T-cell (primary cell): ENCODE measurements around the gene S100A8. TPM values are rescaled to one million over a fixed set of nuclear protein-coding genes. Genes with fewer than 3 reads are reported as not detected.
A peak's percentile ranks its signal among the peaks of the same experiment; 100 is the strongest.

Experiments used
- ATAC-seq, 4 experiments: fragments of 200-7000 bp in 3 of 4; fragments of 150-1000 bp in 1 of 4; cut with Tn5 transposase; replicated peaks in 1 of 4; 1 replicate in 3 of 4; 2 replicates in 1 of 4; pipeline ENCODE4 v1.10.0; 2021; ENCODE audit warnings: moderate library complexity in 3 of 4, mild to moderate bottlenecking in 2 of 4, moderate number of reproducible peaks in 1 of 4
- CTCF ChIA-PET, 2 donors: fragments of 300-600 bp; sonication (Branson Sonifier 250); formaldehyde crosslinking; loops; one replicate each; lab custom pipeline; 2022; ENCODE audit warnings: antibody characterized with exemption in 2 of 2; lab: Charles Lee
- POLR2A ChIA-PET, 2 donors: fragments of 300-600 bp; sonication (Branson Sonifier 250); formaldehyde crosslinking; loops; one replicate each; lab custom pipeline; 2022; ENCODE audit warnings: antibody characterized with exemption in 2 of 2; lab: Charles Lee
- DNase-seq, 35 experiments: peaks; one replicate each; pipeline versions ENCODE4 v3.0.0 to v3.0.0-alpha.2; 2013 to 2023
- H3K27ac ChIP-seq: one replicate; pipeline ENCODE4 v1.5.1; 2013; ENCODE audit warnings: low read length
- H3K27me3 ChIP-seq, 2 experiments: replicated peaks in 1 of 2; 1 replicate in 1 of 2; 2 replicates in 1 of 2; pipeline versions ENCODE4 v1.6.1 to v1.7.0; 2013; ENCODE audit warnings: low read length in 1 of 2, mixed read lengths in 1 of 2; ENCODE audit not compliant: control insufficient read depth in 2 of 2, insufficient read depth in 2 of 2; ENCODE audit errors: extremely low read depth in 1 of 2
- H3K36me3 ChIP-seq, 2 donors: 1 replicate in 1 of 2; 2 replicates in 1 of 2; pipeline versions ENCODE4 v1.6.1 to v1.7.0; 2013; ENCODE audit warnings: low read length in 1 of 2; ENCODE audit not compliant: control insufficient read depth in 2 of 2, insufficient read depth in 1 of 2; ENCODE audit errors: extremely low read depth in 1 of 2
- H3K4me1 ChIP-seq, 2 experiments: 1 replicate in 1 of 2; 2 replicates in 1 of 2; pipeline versions ENCODE4 v1.6.1 to v1.7.0; 2013; ENCODE audit warnings: low read length in 2 of 2, mixed read lengths in 1 of 2; ENCODE audit not compliant: insufficient read depth in 2 of 2, control insufficient read depth in 1 of 2; ENCODE audit errors: extremely low read depth in 1 of 2
- H3K4me3 ChIP-seq, 2 donors: 1 replicate in 1 of 2; 2 replicates in 1 of 2; pipeline versions ENCODE4 v1.5.1 to v1.7.0; 2013; ENCODE audit warnings: mild to moderate bottlenecking in 2 of 2, low read length in 1 of 2, moderate library complexity in 1 of 2; ENCODE audit not compliant: control insufficient read depth in 1 of 2; ENCODE audit errors: extremely low read depth in 1 of 2
- H3K9me3 ChIP-seq: 2 replicates; pipeline ENCODE4 v1.7.0; 2013
- H3K27ac Mint-ChIP-seq, 2 donors: one replicate each; pipeline ENCODE4 v1.8.0; 2020 to 2021; ENCODE audit warnings: mild to moderate bottlenecking in 2 of 2, mixed read lengths in 2 of 2
- H3K27me3 Mint-ChIP-seq, 2 donors: one replicate each; pipeline ENCODE4 v1.8.0; 2021 to 2022; ENCODE audit warnings: mixed read lengths in 2 of 2
- H3K36me3 Mint-ChIP-seq: one replicate; pipeline ENCODE4 v1.8.0; 2021; ENCODE audit warnings: mixed read lengths
- H3K4me1 Mint-ChIP-seq, 3 donors: one replicate each; pipeline ENCODE4 v1.8.0; 2020 to 2022; ENCODE audit warnings: mixed read lengths in 3 of 3, mild to moderate bottlenecking in 1 of 3
- H3K4me3 Mint-ChIP-seq, 3 donors: one replicate each; pipeline ENCODE4 v1.8.0; 2020 to 2022; ENCODE audit warnings: mild to moderate bottlenecking in 3 of 3, mixed read lengths in 3 of 3, moderate library complexity in 3 of 3
- H3K9me3 Mint-ChIP-seq, 3 donors: one replicate each; pipeline ENCODE4 v1.8.0; 2020 to 2022; ENCODE audit warnings: mixed read lengths in 3 of 3
- whole genome bisulfite sequencing: methylation state at CpG from one replicate; pipeline ENCODE4 v1.1.5; 2013; ENCODE audit warnings: missing lambda C conversion rate; ENCODE audit not compliant: insufficient coverage; 5-methylcytosine and 5-hydroxymethylcytosine counted together
- total RNA-seq, 35 experiments: library from RNA in 6 of 35; stranded (reverse) in 6 of 35; fragments of 120-200 nt in 1 of 35; gene quantifications; one replicate each; pipeline versions ENCODE4 v1.2.1 to v1.2.4 and lab custom pipeline; 2013 to 2026

Gene S100A8
- total RNA-seq, 5 donors from 2014 or later (not counting 1 experiment from before 2014, with no cell fraction given): 1.1 to 3.8 TPM; not detected in 3

DNA sequence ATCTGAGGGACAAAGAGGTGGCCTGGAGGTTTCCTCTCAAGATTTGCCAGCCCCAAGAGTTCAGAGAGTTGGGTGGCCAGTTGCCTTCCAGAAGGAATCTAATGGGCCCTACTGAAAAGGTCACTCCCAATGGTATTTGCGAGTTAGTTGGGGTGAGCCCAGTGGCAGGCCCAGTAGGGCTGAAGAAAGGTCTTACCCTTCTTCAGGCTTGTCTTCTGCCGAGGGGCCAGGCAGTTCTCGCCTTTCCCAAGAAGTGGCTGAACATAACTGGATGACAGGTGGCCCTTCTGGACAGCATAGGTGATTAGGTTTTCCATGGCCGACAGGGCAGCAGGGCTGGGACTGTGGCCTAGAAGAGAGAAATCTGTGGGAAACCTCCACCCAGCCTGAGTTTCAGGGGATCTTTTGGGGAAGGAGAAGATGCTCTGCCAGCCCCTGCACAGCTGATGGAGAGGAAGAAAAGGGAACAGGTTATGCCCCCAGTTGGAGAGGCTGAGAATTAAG lies 49.4 kb downstream of the S100A8 start:
- no peak for ATAC-seq
- Histone ChIP-seq H3K27me3 (peaks cover 0 to 31% of the 10 kb centered on the region in 2 experiments), H3K4me3 (no peak overlapping the region), H3K27ac (no peak overlapping the region), H3K36me3 (no peaks in the 10 kb centered on the region), H3K9me3 (no peaks in the 10 kb centered on the region), H3K4me1 (peaks cover 35 to 44% of the 10 kb centered on the region in 2 experiments)
- no peak for DNase-seq
- no peak overlapping the region for H3K4me3 Mint-ChIP-seq
- CTCF ChIA-PET: interaction anchor here (1.3 to 1.5 kb wide), 2 partner anchors 11 kb away, joined by 4 read pairs; no protein-coding TSS in a partner anchor
- H3K27ac Mint-ChIP-seq: no peak overlapping the region
- H3K4me1 Mint-ChIP-seq: peaks cover 53 to 74% (median 53%) of the 10 kb centered on the region in 3 donors
- H3K27me3 Mint-ChIP-seq: peaks cover 6 to 36% of the 10 kb centered on the region in 2 donors
- POLR2A ChIA-PET: no interaction called here
- H3K9me3 Mint-ChIP-seq: no peaks in the 10 kb centered on the region
- H3K36me3 Mint-ChIP-seq: no peaks in the 10 kb centered on the region
- WGBS: 93% methylated on average over 4 of the region's 4 CpGs

DNA sequence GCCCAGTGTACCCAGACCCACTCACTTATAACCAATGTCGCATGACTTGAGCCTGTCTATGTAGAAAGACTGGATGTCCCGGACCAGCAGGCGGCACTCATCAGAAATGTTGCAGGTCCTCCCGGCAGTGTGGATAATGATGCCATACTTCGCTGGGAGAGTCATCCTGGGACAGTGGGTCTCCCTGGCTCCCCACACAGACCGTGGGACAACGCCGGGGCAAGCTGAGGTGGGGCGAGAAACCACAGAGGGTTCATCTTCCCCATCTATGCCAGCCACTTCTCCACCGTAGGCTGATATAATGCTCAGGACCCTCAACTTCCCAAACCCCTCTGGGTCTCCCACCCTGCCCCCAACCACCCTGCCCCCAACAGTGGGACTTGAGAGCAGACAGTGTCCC lies 50.5 kb downstream of the S100A8 start:
- ChIA-PET POLR2A (no interaction called here), CTCF (no interaction called here)
- Mint-ChIP-seq H3K27me3 (peaks cover 6 to 27% of the 10 kb centered on the region in 2 donors), H3K4me1 (peaks cover 42 to 63% (median 42%) of the 10 kb centered on the region in 3 donors), H3K27ac (no peak overlapping the region), H3K4me3 (peak overlapping the region in 1 of 3 donors; percentile 24), H3K9me3 (no peaks in the 10 kb centered on the region), H3K36me3 (no peaks in the 10 kb centered on the region)
- Histone ChIP-seq H3K27me3 (peaks cover 0 to 23% of the 10 kb centered on the region in 2 experiments), H3K36me3 (no peaks in the 10 kb centered on the region), H3K27ac (no peak overlapping the region), H3K9me3 (no peaks in the 10 kb centered on the region), H3K4me1 (peaks cover 23 to 35% of the 10 kb centered on the region in 2 experiments), H3K4me3 (no peak overlapping the region)
- 100% methylated on average over 4 of the region's 10 CpGs for WGBS
- ATAC-seq (no peak), DNase-seq (no peak)

Other genes with a start within 250 kb of the S100A8 start
- not detected for gene SPRR2G, start 240.2 kb downstream of the S100A8 start, total RNA-seq
- not detected for gene LELP1, start 187.6 kb downstream of the S100A8 start, total RNA-seq
- not detected for gene PRR9, start 173.5 kb downstream of the S100A8 start, total RNA-seq
- under 1 TPM in 1 of 5 donors, not detected in 4; 0.20 TPM for gene LORICRIN, start 131.4 kb downstream of the S100A8 start, total RNA-seq
- not detected for gene PGLYRP3, start 78.1 kb downstream of the S100A8 start, total RNA-seq
- not detected for gene PGLYRP4, start 42.2 kb downstream of the S100A8 start, total RNA-seq
- 10 to 100 TPM in 1 of 5 donors, 1 to 10 TPM in 2, under 1 TPM in 1, not detected in 1; 0.98 to 11.5 (median 2.5) TPM for gene S100A9, start 33.2 kb downstream of the S100A8 start, total RNA-seq
- 1 to 10 TPM in 1 of 5 donors, not detected in 4; 1.1 TPM for gene S100A12, start 15.5 kb downstream of the S100A8 start, total RNA-seq
- gene S100A7A, start 25.4 kb upstream of the S100A8 start, total RNA-seq: not detected
- gene S100A7, start 69.6 kb upstream of the S100A8 start, total RNA-seq: not detected
- 100 to 1,000 TPM; 200 to 467 (median 400) TPM for gene S100A6, start 144.9 kb upstream of the S100A8 start, total RNA-seq
- 1 to 10 TPM in 3 of 5 donors, under 1 TPM in 1, not detected in 1; 0.36 to 1.6 (median 1.2) TPM for gene S100A5, start 149.9 kb upstream of the S100A8 start, total RNA-seq
- 100 to 1,000 TPM; 297 to 698 (median 384) TPM for gene S100A4, start 154.7 kb upstream of the S100A8 start, total RNA-seq
- not detected for gene S100A3, start 158.2 kb upstream of the S100A8 start, total RNA-seq
- gene S100A2, start 174.8 kb upstream of the S100A8 start, total RNA-seq: under 1 TPM in 1 of 5 donors, not detected in 4; 0.66 TPM
- gene S100A16, start 222.1 kb upstream of the S100A8 start, total RNA-seq: 1 to 10 TPM in 1 of 5 donors, under 1 TPM in 2, not detected in 2; 0.53 to 1.0 (median 0.82) TPM
- under 1 TPM in 3 of 5 donors, not detected in 2; 0.35 to 0.70 (median 0.43) TPM for gene S100A14, start 225.3 kb upstream of the S100A8 start, total RNA-seq
- gene S100A13, start 236.4 kb upstream of the S100A8 start, total RNA-seq: 1 to 10 TPM; 4.0 to 5.3 (median 4.2) TPM
- gene S100A1, start 237.4 kb upstream of the S100A8 start, total RNA-seq: not detected
- gene CHTOP, start 243.0 kb upstream of the S100A8 start, total RNA-seq: 100 to 1,000 TPM in 3 of 5 donors, 10 to 100 TPM in 2; 76.7 to 131 (median 130) TPM